ENCODE results near the gene BIN1.

Gene BIN1

GRCh38 chr2:127102521-127103242, 4.3 kb downstream of the BIN1 start:
- TF ChIP-seq, protein P1, sequence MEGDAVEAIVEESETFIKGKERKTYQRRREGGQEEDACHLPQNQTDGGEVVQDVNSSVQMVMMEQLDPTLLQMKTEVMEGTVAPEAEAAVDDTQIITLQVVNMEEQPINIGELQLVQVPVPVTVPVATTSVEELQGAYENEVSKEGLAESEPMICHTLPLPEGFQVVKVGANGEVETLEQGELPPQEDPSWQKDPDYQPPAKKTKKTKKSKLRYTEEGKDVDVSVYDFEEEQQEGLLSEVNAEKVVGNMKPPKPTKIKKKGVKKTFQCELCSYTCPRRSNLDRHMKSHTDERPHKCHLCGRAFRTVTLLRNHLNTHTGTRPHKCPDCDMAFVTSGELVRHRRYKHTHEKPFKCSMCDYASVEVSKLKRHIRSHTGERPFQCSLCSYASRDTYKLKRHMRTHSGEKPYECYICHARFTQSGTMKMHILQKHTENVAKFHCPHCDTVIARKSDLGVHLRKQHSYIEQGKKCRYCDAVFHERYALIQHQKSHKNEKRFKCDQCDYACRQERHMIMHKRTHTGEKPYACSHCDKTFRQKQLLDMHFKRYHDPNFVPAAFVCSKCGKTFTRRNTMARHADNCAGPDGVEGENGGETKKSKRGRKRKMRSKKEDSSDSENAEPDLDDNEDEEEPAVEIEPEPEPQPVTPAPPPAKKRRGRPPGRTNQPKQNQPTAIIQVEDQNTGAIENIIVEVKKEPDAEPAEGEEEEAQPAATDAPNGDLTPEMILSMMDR (IDR thresholded peaks at IDR 0.05; ENCODE audit: low read depth, low read length): no peak
- DNase-seq (ENCODE audit: low read depth in 2 of 2): no peak
- no peak overlapping the region for H3K4me3 ChIP-seq (replicated peaks in 1 of 2; ENCODE audit: low read depth in 2 of 2, low read length in 2 of 2)

DNA sequence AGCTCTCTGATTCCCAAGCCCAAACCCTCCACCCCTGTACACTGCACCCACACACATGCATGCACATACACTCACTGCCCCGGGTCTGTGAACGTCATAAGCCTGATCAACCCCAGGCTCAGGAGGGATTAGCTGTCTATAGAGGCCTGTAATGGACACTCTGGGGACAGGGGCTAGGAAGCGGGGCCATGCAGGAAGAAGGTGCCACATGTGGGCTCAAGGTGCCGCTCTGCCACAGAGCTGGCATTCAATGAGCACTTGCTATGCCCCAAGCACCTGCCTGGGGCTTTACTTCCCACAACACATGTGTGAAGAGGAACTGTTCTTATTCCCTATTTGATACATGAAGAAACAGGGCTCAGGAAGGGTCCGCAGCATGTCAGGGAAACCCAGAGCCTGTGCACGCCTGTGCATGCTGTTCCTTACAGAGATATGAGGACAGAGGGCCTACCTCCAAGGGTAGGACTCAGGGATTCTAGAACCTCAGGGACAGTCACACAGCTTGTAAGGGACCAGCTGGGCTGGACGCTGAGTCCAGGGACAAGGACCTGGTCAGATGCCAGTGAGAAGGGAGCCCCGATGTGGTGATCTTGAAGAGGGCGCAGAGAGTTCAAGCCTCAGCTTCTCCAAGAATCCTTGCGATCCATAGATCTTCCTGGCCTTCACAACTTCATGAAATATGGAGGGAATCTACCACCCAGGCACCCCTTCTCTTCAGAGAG, 5.0 kb downstream of the BIN1 start:
- no peak for DNase-seq (ENCODE audit: low read depth in 2 of 2)
- no peak overlapping the region for H3K4me3 ChIP-seq (replicated peaks in 1 of 2; ENCODE audit: low read depth in 2 of 2, low read length in 2 of 2)
- TF ChIP-seq, protein P1 (IDR thresholded peaks at IDR 0.05; ENCODE audit: low read depth, low read length): no peak

- TF ChIP-seq, protein P1 (IDR thresholded peaks at IDR 0.05; ENCODE audit: low read depth, low read length): no peak
- H3K4me3 ChIP-seq (replicated peaks in 1 of 2; ENCODE audit: low read depth in 2 of 2, low read length in 2 of 2): no peak overlapping the region
- DNase-seq (ENCODE audit: low read depth in 2 of 2): no peak
Measured at GRCh38 chr2:127101048-127101611, 5.8 kb downstream of the BIN1 start.

DNA sequence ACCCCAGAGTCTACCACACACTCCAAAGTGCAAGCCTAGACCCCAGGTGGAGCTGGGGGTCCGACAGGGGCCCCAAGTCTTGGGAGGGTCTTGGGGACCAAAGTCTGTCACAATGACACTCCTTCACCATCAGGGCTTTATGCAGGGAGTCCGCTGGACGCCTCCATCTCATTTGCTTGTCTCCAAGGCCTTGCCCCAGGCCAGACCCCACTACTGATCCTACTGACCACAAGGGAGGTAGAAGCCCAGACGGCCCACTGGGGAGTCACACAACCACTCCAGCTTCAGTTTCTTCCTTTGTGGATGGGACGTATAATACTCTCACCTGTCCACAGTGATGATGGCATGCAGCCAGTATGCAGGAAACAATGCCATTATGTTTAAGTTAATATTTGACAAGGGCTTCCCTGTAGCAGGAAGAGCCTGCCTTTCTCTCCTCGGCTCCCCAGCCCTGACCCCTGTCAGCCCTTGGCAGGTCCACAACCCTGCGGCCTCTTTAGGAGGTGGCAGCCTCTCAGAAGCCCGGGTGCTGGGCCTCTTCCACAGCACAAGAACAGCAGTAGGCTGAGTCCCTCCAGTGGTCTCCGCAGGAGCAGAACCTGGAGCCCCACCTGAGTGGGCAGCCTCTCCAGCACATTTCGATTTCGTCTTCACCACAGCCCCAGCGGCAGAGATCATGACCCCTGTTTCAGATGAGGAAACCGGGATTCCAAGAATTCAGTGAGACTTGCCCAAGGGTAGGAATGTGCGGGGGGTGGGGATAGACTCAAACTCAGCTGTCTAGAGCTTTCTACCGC, 6.5 kb downstream of the BIN1 start:
- H3K4me3 ChIP-seq (replicated peaks in 1 of 2; ENCODE audit: low read depth in 2 of 2, low read length in 2 of 2): no peak overlapping the region
- TF ChIP-seq, protein P1 (IDR thresholded peaks at IDR 0.05; ENCODE audit: low read depth, low read length): no peak
- DNase-seq (ENCODE audit: low read depth in 2 of 2): peak in 1 of 2 donors; percentile 28

- TF ChIP-seq, protein P1 (IDR thresholded peaks at IDR 0.05; ENCODE audit: low read depth, low read length): no peak
- H3K4me3 ChIP-seq (replicated peaks in 1 of 2; ENCODE audit: low read depth in 2 of 2, low read length in 2 of 2): no peak overlapping the region
- DNase-seq (ENCODE audit: low read depth in 2 of 2): no peak
Measured at GRCh38 chr2:127098711-127099110, 8.2 kb downstream of the BIN1 start.

DNA sequence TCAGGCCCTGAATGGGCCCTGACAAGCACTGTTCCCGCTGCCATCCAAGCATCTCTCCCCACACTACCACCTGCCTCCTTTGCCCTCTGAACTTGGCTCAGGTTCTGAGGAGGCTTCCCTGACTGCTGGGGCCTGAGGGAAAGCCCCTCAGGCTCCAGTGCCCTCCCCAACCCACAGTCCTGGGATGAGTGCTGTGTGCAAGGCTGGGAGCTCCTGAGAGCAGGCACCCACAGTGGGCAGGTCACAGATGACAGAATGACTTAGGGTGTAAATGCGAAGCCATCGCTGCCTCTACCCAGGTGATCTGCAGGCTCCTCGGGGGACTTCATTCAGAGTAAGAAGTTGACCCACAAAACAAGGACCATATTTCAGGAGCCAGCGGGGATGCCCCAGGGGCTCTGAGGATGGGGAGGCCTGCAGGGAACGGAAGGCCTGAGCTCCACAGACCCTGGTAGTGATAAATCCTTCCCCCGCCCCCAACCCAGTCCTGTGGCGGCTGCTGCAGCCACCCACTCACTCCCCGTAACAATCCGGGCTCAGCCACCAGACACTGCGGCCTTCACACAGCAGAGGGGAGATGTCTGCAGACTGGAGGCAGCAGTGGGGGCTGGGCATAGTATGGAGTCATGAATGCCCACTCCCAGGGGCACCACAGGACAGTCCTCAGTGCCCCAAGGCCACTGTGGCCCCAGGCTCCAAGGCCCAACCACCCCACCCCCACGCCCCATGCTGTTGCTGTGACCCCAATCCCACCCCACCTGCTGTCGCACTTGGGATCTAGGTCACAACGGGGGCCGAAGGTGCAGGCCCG, 8.9 kb downstream of the BIN1 start:
- DNase-seq (ENCODE audit: low read depth in 2 of 2): no peak
- TF ChIP-seq, protein P1 (IDR thresholded peaks at IDR 0.05; ENCODE audit: low read depth, low read length): no peak
- no peak overlapping the region for H3K4me3 ChIP-seq (replicated peaks in 1 of 2; ENCODE audit: low read depth in 2 of 2, low read length in 2 of 2)

Data from cardiac fibroblast (primary cell).